Stimulated activated CD8-positive, alpha-beta memory T cell treated with anti-CD3 and anti-CD28 coated beads, Interleukin-4, amount 100 ng/mL, for 1 hour (primary cell): ENCODE results near the gene MYO18B.
"Not testable (repeated sequence)": the region's sequence is repeated elsewhere in the genome, so short reads cannot be mapped to it uniquely, and the experiment has no call there.

Experiments
- DNase-seq, 2 donors: peaks; one replicate each; pipeline ENCODE4 v3.0.0-alpha.2; 2020; ENCODE audit warnings: low read depth in 2 of 2, low spot score in 1 of 2

Gene MYO18B

GRCh38 chr22:25970374-25970911 lies 228.5 kb downstream of the MYO18B start:
- no peak for DNase-seq

GRCh38 chr22:25970999-25971811 lies 229.2 kb downstream of the MYO18B start:
- DNase-seq: no peak

- no peak for DNase-seq
Observed at GRCh38 chr22:25972397-25972796, 230.4 kb downstream of the MYO18B start.

- no peak for DNase-seq
Observed at GRCh38 chr22:25976356-25976755, 234.4 kb downstream of the MYO18B start.

- no peak for DNase-seq
Observed at GRCh38 chr22:25979968-25980367, 238.0 kb downstream of the MYO18B start.

GRCh38 chr22:25984911-25985310 lies 242.9 kb downstream of the MYO18B start:
- not testable (repeated sequence) for DNase-seq

GRCh38 chr22:25987948-25988347 lies 246.0 kb downstream of the MYO18B start:
- no peak for DNase-seq

- no peak for DNase-seq
Observed at GRCh38 chr22:25990940-25991339, 249.0 kb downstream of the MYO18B start.

GRCh38 chr22:25992331-25992730 lies 250.3 kb downstream of the MYO18B start:
- no peak for DNase-seq

GRCh38 chr22:25996669-25997068 lies 254.7 kb downstream of the MYO18B start:
- no peak for DNase-seq

GRCh38 chr22:25997886-25998775 lies 256.1 kb downstream of the MYO18B start:
- DNase-seq: no peak

- no peak for DNase-seq
Observed at GRCh38 chr22:26002456-26002855, 260.5 kb downstream of the MYO18B start.

GRCh38 chr22:26004477-26004876 lies 262.5 kb downstream of the MYO18B start:
- DNase-seq: no peak

- DNase-seq: no peak
Observed at GRCh38 chr22:26008587-26008986, 266.6 kb downstream of the MYO18B start.

- DNase-seq: no peak
Observed at GRCh38 chr22:26016916-26017315, 274.9 kb downstream of the MYO18B start.

GRCh38 chr22:26017932-26018331 lies 275.9 kb downstream of the MYO18B start:
- DNase-seq: no peak

- DNase-seq: no peak
Observed at GRCh38 chr22:26019596-26019995, 277.6 kb downstream of the MYO18B start.

GRCh38 chr22:26021516-26021915 lies 279.5 kb downstream of the MYO18B start:
- no peak for DNase-seq

GRCh38 chr22:26023104-26023775 lies 281.3 kb downstream of the MYO18B start:
- DNase-seq: no peak

GRCh38 chr22:26025626-26026025 lies 283.6 kb downstream of the MYO18B start:
- no peak for DNase-seq

GRCh38 chr22:26027341-26027740 lies 285.4 kb downstream of the MYO18B start:
- no peak for DNase-seq
